OCI-LY3 (cell line): ENCODE measurements around the gene MPRIP.

Experiments
- CTCF ChIP-seq: fragments of 200-600, 300-600 bp; sonication (generic); IDR thresholded peaks from 2 replicates; pipeline ENCODE4 v1.5.1; 2014; ENCODE audit warnings: antibody characterized with exemption, low read length, low read depth
- EZH2phosphoT487 ChIP-seq: fragments of 200-600 bp; shearing (Covaris generic); IDR thresholded peaks from 2 replicates; pipeline ENCODE4 v1.6.1; 2018; ENCODE audit warnings: antibody characterized with exemption, mixed run types, low read depth

- TF ChIP-seq CTCF: no peak
- no peak for TF ChIP-seq EZH2phosphoT487
Observed at GRCh38 chr17:17191961-17192381, 149.7 kb downstream of the MPRIP start.
